ENCODE measurements around the gene CLN3.
"Not testable (repeated sequence)": the region's sequence is repeated elsewhere in the genome, so short reads cannot be mapped to it uniquely, and the experiment has no call there.

CLN3 gene

DNA sequence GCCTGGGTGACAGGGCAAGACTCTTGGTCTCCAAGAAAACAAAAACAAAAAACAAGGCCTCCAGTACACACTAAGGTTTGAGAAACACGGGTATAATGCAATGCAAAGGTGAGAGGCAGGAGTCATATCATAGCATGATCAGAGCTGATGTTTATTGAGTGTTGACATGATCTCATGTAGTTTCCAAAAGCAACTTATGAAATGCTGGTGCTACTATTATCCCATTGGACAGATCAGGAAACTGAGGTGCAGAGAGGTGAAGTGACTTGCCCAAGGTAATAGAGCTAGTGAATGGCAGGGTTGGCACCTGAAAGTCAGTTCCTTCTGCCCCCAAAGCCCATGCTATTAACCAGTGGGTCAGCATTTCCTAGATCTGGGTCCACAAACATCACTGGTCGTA lies 16.7 kb downstream of the CLN3 start:
- peaks cover 82% of the 10 kb centered on the region for H3K36me3 ChIP-seq
- H3K4me3 ChIP-seq (ENCODE audit: low read depth in 1 of 2, low read length in 1 of 2) = no peak overlapping the region
- no peaks in the 10 kb centered on the region for H3K4me1 ChIP-seq (ENCODE audit: control insufficient read depth in 1 of 2, insufficient read depth in 1 of 2, low read depth in 1 of 2, low read length in 1 of 2)
- H3K27me3 ChIP-seq = no peaks in the 10 kb centered on the region
- H3K9me3 ChIP-seq = no peaks in the 10 kb centered on the region
- TF ChIP-seq, protein P1, sequence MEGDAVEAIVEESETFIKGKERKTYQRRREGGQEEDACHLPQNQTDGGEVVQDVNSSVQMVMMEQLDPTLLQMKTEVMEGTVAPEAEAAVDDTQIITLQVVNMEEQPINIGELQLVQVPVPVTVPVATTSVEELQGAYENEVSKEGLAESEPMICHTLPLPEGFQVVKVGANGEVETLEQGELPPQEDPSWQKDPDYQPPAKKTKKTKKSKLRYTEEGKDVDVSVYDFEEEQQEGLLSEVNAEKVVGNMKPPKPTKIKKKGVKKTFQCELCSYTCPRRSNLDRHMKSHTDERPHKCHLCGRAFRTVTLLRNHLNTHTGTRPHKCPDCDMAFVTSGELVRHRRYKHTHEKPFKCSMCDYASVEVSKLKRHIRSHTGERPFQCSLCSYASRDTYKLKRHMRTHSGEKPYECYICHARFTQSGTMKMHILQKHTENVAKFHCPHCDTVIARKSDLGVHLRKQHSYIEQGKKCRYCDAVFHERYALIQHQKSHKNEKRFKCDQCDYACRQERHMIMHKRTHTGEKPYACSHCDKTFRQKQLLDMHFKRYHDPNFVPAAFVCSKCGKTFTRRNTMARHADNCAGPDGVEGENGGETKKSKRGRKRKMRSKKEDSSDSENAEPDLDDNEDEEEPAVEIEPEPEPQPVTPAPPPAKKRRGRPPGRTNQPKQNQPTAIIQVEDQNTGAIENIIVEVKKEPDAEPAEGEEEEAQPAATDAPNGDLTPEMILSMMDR (IDR thresholded peaks at IDR 0.05) = no peak
- no peak overlapping the region for H3K27ac ChIP-seq

DNA sequence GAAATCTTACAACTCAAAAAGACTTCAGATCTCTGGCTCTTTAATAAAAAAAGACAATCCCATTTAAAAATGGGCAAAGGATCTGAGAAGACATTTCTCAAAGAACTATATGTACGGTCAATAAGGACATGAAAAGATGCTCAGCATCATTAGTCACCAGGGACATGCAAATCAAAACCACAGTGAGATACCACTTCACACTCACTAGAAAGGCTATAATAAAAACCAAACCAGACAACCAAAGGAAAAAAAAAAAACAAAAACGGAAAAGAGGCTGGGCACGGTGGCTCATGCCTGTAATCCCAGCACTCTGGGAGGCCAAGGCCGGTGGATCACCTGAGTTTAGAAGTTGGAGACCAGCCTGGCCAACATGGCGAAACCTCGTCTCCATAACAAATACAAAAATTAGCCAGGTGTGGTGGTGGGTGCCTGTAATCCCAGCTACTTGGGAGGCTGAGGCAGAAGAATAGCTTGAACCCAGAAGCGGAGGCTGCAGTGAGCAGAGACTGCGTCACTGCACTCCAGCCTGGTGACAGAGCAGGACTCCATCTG lies 18.1 kb downstream of the CLN3 start:
- Histone ChIP-seq H3K4me1 (ENCODE audit: control insufficient read depth in 1 of 2, insufficient read depth in 1 of 2, low read depth in 1 of 2, low read length in 1 of 2) (no peaks in the 10 kb centered on the region), H3K9me3 (no peaks in the 10 kb centered on the region), H3K27ac (no peak overlapping the region), H3K27me3 (no peaks in the 10 kb centered on the region), H3K36me3 (peaks cover 68% of the 10 kb centered on the region), H3K4me3 (ENCODE audit: low read depth in 1 of 2, low read length in 1 of 2) (no peak overlapping the region)
- TF ChIP-seq, protein P1 (IDR thresholded peaks at IDR 0.05) = no peak

- H3K36me3 ChIP-seq; H3K9me3 ChIP-seq; H3K27ac ChIP-seq; H3K4me3 ChIP-seq (ENCODE audit: low read depth in 1 of 2, low read length in 1 of 2); H3K27me3 ChIP-seq; H3K4me1 ChIP-seq (ENCODE audit: control insufficient read depth in 1 of 2, insufficient read depth in 1 of 2, low read depth in 1 of 2, low read length in 1 of 2): not testable (repeated sequence)
Measured at GRCh38 chr16:28447081-28447480, 44.8 kb downstream of the CLN3 start.

DNA sequence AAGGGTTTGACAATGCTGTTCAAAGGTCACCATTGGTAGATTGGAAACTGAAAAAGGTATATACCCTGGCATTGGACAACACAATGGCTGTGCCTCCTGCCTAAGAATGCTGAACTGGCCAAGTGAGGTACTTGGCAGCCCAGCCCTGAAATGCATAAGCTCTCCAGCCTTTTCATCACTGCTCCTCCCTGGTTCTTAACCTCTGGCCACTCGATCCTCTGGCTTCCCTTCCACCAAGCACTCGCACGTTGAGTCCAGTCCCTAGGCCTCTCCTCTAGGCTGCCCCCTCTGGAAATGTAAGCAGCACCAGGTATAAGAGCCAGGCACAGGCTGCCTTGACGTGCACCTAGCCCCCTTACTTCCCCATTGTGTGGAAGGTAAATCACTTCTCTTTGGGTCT lies 45.5 kb downstream of the CLN3 start:
- H3K36me3 ChIP-seq; H3K9me3 ChIP-seq; H3K4me1 ChIP-seq (ENCODE audit: control insufficient read depth in 1 of 2, insufficient read depth in 1 of 2, low read depth in 1 of 2, low read length in 1 of 2); H3K27me3 ChIP-seq; H3K27ac ChIP-seq; H3K4me3 ChIP-seq (ENCODE audit: low read depth in 1 of 2, low read length in 1 of 2): not testable (repeated sequence)

DNA sequence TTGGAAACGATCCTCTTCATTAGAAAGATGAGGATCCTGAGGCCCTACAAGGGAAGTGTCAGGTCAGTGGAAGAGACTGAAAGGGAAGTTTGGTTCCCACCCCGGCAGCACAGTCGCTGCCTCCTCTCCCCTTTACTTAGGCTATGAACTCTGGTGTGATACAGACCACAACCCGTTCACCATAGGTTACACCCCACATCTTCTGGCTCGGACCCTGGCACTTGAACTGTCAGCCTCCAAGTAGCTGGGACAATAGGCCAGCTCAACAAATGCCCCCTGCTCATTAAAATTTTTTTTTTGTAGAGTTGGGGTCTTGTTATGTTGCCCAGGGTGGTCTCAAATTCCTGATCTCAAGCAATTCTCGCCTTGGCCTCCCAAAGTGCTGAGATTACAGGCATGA lies 47.9 kb downstream of the CLN3 start:
- not testable (repeated sequence) for H3K4me1 ChIP-seq (ENCODE audit: control insufficient read depth in 1 of 2, insufficient read depth in 1 of 2, low read depth in 1 of 2, low read length in 1 of 2); H3K36me3 ChIP-seq; H3K27me3 ChIP-seq; H3K27ac ChIP-seq; H3K4me3 ChIP-seq (ENCODE audit: low read depth in 1 of 2, low read length in 1 of 2); H3K9me3 ChIP-seq

DNA sequence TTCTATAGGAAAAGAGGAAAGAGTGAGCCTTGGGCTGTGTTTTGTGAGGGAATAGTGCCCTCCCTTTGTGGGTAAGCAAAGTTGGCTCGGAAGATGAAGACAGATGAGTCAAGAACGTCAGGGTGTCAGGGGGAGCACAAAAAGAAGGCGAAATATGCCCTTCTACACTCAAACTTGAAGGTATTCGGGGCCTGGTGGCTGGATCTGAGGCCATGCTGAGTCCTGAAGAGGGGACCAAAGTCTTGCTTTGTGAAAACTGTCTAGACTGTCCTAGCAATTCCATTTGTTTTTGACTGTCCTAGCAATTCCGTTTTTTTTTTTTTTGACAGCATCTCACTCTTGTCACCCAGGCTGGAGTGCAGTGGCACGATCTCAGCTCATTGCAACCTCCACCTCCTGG lies 53.0 kb downstream of the CLN3 start:
- H3K4me1 ChIP-seq (ENCODE audit: control insufficient read depth in 1 of 2, insufficient read depth in 1 of 2, low read depth in 1 of 2, low read length in 1 of 2); H3K36me3 ChIP-seq; H3K27me3 ChIP-seq; H3K9me3 ChIP-seq; H3K4me3 ChIP-seq (ENCODE audit: low read depth in 1 of 2, low read length in 1 of 2); H3K27ac ChIP-seq: not testable (repeated sequence)

DNA sequence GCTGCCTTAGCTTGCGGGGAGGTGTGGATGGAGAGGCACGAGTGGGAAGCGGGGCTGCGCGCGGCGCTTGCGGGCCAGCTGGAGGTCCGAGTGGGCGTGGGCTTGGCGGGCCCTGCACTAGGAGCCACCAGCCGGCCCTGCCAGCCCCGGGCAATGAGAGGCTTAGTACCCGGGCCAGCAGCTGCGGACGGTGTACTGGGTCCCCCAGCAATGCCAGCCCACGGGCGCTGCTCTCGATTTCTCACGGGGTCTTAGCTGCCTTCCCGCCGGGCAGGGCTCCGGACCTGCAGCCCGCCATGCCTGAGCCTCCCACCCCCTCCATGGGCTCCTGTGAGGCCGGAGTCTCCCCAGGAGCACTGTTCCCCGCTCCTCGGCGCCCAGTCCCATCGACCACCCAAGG lies 56.5 kb downstream of the CLN3 start:
- H3K27ac ChIP-seq; H3K36me3 ChIP-seq; H3K27me3 ChIP-seq; H3K9me3 ChIP-seq; H3K4me1 ChIP-seq (ENCODE audit: control insufficient read depth in 1 of 2, insufficient read depth in 1 of 2, low read depth in 1 of 2, low read length in 1 of 2); H3K4me3 ChIP-seq (ENCODE audit: low read depth in 1 of 2, low read length in 1 of 2): not testable (repeated sequence)

All from neutrophil (primary cell).